H1 (cell line): ENCODE results near the gene SCRN3.

Source experiments
- BCL11A ChIP-seq, 2 experiments: IDR thresholded peaks; one replicate each; pipeline ENCODE4 v1.6.1; 2011; ENCODE audit warnings: low read depth in 2 of 2, low read length in 2 of 2, mild to moderate bottlenecking in 2 of 2
- CEBPB ChIP-seq: IDR thresholded peaks from 2 replicates; pipeline ENCODE4 v1.6.1; 2012; ENCODE audit warnings: low read depth, low read length
- EZH2 ChIP-seq: fragments of 200-600 bp; sonication (generic); IDR thresholded peaks from 2 replicates; pipeline ENCODE4 v1.7.1; 2012; ENCODE audit warnings: low read depth, mild to moderate bottlenecking, moderate library complexity, low read length, inconsistent platforms; ENCODE audit not compliant: severe bottlenecking
- YY1 ChIP-seq: IDR thresholded peaks from 2 replicates; pipeline ENCODE4 v1.6.1; 2011; ENCODE audit warnings: low read depth, mild to moderate bottlenecking, low read length

- no peak for TF ChIP-seq CEBPB
- TF ChIP-seq BCL11A (IDR thresholded peaks at IDR 0.05; ENCODE audit: low read depth in 2 of 2, low read length in 2 of 2), result no peak
- no peak for TF ChIP-seq YY1
- no peak for TF ChIP-seq EZH2
These were observed 44.8 kb upstream of the SCRN3 start for GRCh38 chr2:174350593-174351181.
